ENCODE measurements around the gene RCC1.
"Not testable (repeated sequence)": the region's sequence is repeated elsewhere in the genome, so short reads cannot be mapped to it uniquely, and the experiment has no call there.

Gene RCC1, protein sequence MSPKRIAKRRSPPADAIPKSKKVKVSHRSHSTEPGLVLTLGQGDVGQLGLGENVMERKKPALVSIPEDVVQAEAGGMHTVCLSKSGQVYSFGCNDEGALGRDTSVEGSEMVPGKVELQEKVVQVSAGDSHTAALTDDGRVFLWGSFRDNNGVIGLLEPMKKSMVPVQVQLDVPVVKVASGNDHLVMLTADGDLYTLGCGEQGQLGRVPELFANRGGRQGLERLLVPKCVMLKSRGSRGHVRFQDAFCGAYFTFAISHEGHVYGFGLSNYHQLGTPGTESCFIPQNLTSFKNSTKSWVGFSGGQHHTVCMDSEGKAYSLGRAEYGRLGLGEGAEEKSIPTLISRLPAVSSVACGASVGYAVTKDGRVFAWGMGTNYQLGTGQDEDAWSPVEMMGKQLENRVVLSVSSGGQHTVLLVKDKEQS

DNA sequence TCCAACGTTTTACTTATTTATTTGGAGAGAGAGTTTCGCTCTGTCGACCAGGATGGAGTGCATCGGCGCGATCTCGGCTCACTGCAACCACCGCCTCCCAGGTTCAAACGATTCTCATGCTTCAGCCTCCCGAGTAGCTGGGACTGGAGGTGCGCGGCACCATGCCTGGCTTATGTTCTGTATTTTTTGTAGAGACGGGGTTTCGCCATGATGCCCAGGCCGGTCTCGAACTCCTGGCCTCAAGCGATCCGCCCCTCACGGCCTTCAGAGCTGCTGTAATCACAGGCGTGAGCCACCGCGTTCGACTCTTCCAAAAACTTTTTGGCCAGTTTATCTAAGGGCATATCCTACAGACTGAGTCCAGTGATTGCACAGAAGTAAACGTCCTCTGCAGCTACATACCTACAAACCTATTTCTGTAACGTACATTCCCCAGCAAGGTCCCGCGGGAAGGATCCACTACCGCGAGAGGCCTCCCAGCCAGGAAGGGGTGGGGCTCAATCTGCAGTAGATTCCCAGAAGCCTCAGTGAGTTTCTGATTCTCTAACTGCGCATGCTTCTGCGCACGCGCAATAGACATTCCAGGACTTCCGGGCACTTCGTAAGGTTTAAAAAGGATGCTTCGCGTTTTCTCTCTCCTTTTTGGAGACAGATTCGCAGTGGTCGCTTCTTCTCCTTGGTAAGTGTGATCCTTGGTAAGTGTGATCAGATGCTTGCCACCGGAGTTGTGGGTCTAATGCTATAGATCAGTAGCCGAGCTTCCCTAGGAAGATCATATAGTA, at the start of gene RCC1:
Gene RCC1 (plus strand): TSS at position 638 of the 782 bp plus-strand sequence. CDS start 23,824 bp downstream, outside the sequence.
- DNase-seq (ENCODE audit: low spot score): peak; percentile 98

DNA sequence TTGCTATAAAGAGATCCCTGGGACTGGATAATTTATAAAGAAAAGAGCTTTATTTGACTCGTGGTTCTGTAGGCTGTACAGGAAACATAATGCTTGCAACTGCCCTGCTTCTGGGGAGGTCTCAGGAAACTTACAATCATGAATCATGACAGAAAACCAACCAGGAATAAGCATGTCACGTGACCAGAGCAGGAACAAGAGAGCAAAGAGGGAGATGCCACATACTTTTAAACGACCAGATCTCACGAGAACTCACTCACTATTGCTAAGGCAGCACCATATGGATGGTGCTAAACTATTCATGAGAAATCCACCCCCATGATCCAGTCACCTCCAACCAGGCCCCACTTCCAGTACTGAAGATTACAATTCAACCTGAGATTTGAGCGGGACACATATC, 49.8 kb upstream of the RCC1 start:
- no peak for DNase-seq (ENCODE audit: low spot score)

GRCh38 chr1:28457678-28458077, 48.2 kb upstream of the RCC1 start:
- no peak for DNase-seq (ENCODE audit: low spot score)

- no peak for DNase-seq (ENCODE audit: low spot score)
Measured at GRCh38 chr1:28458237-28459228, 47.3 kb upstream of the RCC1 start.

- DNase-seq (ENCODE audit: low spot score): no peak
Measured at GRCh38 chr1:28466226-28466778, 39.5 kb upstream of the RCC1 start.

DNA sequence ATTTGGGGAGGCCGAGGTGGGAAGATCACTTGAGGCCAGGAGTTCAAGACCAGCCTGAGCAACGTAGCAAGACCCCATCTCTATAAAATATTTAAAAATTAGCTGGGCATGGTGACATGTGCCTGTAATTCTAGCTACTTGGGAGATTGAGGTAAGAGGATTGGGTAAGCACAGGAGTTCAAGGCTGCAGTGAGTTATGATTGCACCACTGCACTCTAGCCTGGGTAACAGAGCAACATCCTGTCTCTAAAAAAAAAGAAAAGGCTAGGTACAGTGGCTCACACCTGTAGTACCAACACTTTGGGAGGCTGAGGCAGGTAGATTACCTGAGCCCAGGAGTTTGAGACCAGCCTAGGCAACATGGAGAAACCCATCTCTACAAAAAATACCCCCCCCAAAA, 35.7 kb upstream of the RCC1 start:
- DNase-seq (ENCODE audit: low spot score): no peak

GRCh38 chr1:28479497-28479896, 26.3 kb upstream of the RCC1 start:
- DNase-seq (ENCODE audit: low spot score): not testable (repeated sequence)

DNA sequence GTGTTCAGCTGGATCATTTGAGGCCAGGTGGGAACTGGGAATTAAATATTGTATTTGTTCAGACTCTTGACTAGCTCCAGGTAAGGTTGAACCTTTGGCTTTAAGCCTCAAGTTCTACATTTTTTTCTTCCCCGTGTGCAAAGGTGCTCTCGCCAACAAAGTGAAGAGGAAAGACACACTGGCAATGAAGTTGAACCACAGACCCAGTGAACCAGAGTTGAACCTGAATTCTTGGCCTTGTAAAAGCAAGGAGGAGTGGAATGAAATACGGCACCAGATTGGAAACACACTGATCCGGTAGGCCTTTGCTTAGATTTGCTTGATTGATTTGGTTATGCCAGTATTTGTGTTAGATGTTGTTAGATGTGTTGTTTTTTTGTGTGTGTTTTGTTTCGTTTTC, 25.5 kb upstream of the RCC1 start:
- DNase-seq (ENCODE audit: low spot score): no peak

DNA sequence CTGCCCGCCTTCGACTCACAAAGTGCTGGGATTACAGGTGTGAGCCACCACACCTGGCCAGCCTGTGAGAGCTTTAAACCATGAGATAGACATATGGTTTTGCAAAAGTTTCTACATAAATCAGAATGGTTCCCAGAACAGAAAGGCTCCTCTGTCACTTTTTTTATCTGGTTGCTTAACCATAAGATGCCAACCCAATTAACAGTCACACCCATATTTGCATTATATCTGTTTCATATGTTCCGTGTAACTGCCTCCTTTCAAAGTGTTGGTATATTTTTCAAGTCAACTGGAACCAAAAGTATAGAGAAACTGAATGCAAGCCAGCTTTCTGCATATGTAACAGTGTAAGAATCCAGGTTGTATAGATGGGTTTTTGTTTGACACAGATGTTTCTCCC, 23.7 kb upstream of the RCC1 start:
- no peak for DNase-seq (ENCODE audit: low spot score)

DNA sequence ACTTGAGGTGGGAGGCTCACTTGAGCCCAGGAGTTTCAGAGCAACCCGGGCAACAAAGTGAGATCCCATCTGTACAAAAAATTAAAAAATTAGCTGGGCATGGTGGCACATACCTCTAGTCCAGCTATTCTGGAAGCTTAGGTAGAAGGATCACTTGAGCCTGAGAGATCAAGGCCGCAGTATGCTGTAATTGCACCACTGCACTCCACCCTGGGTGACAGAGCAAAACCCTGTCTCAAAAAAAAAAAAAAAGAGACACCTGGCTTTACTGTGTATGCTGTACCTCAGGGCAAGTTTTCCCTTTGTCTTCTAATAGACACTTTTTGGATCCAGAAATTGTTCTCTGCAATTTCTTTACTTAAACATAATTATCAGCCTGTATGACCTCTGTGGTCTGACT, 23.1 kb upstream of the RCC1 start:
- no peak for DNase-seq (ENCODE audit: low spot score)

DNA sequence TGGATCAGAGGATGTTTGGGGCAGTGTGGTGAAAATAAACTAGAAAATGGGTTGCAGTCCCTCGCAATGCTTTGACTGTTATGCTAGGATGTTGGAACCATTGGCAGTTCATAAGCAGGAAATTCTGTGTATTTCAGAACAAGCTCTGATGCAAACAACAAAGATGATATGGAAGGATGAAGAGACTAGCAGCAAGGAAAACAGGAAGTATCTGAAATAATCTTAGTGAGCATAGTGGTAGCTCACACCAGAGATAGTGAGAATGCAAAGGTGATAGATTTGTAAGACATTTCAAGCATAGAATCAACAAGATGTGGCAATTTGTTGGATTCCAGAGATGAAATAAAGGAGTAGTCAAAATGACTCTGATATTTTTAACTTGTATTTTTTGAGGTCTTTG, 11.1 kb upstream of the RCC1 start:
- no peak for DNase-seq (ENCODE audit: low spot score)

DNA sequence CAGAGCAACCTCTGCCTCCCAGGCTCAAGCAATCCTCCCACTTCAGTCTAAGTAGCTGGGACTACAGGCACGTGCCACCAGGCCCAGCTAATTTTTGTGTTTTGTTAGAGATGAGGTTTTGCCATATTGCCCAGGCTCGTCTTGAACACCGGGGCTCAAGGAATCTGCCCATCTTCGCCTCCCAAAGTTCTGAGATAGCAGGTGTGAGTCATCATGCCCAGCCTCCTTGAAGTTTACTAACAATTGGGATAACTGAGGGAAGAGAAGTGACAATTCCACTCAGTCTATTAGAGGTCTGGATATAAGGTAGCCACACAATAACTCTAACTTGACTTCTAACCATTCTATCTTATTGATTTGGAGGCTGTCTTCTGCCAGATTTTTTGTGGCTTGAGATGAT, 6.3 kb upstream of the RCC1 start:
- DNase-seq (ENCODE audit: low spot score): no peak

GRCh38 chr1:28501925-28502324, 3.9 kb upstream of the RCC1 start:
- DNase-seq (ENCODE audit: low spot score): no peak

- no peak for DNase-seq (ENCODE audit: low spot score)
Measured at GRCh38 chr1:28503117-28503516, 2.7 kb upstream of the RCC1 start.

- DNase-seq (ENCODE audit: low spot score): no peak
Measured at GRCh38 chr1:28506907-28507246, 1.0 kb downstream of the RCC1 start.

GRCh38 chr1:28507247-28507645, 1.4 kb downstream of the RCC1 start:
- DNase-seq (ENCODE audit: low spot score): no peak

- no peak for DNase-seq (ENCODE audit: low spot score)
Measured at GRCh38 chr1:28507646-28508434, 2.0 kb downstream of the RCC1 start.

GRCh38 chr1:28508435-28508754, 2.6 kb downstream of the RCC1 start:
- no peak for DNase-seq (ENCODE audit: low spot score)

- no peak for DNase-seq (ENCODE audit: low spot score)
Measured at GRCh38 chr1:28509705-28510272, 3.9 kb downstream of the RCC1 start.

DNA sequence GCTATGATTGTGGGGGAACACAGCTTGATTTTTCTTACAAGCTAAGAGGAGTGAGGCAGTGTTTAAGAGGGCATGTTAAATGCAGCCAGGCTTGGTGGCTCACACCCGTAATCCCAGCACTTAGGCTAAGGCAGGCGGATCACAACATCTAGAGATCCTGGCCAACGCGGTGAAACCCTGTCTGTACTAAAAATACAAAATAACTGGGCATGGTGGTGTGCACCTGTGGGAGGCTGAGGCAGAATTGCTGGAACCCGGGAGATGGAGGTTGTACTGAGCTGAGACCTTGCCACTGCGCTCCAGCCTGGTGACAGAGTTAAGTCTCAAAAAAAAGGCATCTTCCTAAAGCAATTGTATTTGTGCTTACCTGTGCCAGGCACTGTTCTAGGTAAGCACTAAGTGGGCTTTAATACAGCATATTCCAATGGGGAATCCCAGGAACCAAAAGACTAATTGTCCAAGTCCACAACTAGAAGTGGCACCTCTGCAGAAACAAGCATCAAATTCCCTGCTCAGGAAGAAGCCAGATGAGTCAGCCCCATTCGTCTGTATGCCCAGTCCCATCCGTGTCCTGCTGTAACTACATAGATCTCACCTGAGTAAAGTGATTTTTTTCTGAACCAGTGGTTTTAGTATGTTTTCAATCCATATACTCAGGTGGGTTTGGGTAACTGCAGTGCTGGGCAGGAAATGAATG, 4.6 kb downstream of the RCC1 start:
- no peak for DNase-seq (ENCODE audit: low spot score)
